Mesendoderm (in vitro differentiated cells): ENCODE results near the gene DMRTB1.

Experiments
- DNase-seq: peaks from one replicate; pipeline ENCODE4 v3.0.0; 2013
- H2AK5ac ChIP-seq: 2 replicates; pipeline ENCODE4 v1.6.1; 2013; ENCODE audit warnings: low read length, inconsistent platforms
- H2BK120ac ChIP-seq: 2 replicates; pipeline ENCODE4 v1.6.1; 2013; ENCODE audit warnings: low read depth, mild to moderate bottlenecking, low read length, moderate library complexity, mixed read lengths
- H2BK15ac ChIP-seq: replicated peaks from 2 replicates; pipeline ENCODE4 v1.6.1; 2013; ENCODE audit warnings: low read depth, mild to moderate bottlenecking, moderate library complexity
- H2BK5ac ChIP-seq: 2 replicates; pipeline ENCODE4 v1.6.1; 2013; ENCODE audit warnings: low read length, inconsistent platforms
- H3K18ac ChIP-seq: 2 replicates; pipeline ENCODE4 v1.6.1; 2013; ENCODE audit warnings: mild to moderate bottlenecking, low read length, mixed read lengths
- H3K23ac ChIP-seq: one replicate; pipeline ENCODE4 v1.6.1; 2013; ENCODE audit warnings: low read length
- H3K27ac ChIP-seq: 2 replicates; pipeline ENCODE4 v1.5.1; 2013; ENCODE audit warnings: low read depth, mild to moderate bottlenecking, inconsistent platforms, low read length, moderate library complexity
- H3K27me3 ChIP-seq: 2 replicates; pipeline ENCODE4 v1.6.1; 2013; ENCODE audit warnings: low read length, control low read depth, mild to moderate bottlenecking, inconsistent platforms; ENCODE audit not compliant: insufficient read depth, poor library complexity
- H3K36me3 ChIP-seq: 2 replicates; pipeline ENCODE4 v1.6.1; 2013; ENCODE audit warnings: low read length, inconsistent platforms; ENCODE audit not compliant: control insufficient read depth, insufficient read depth
- H3K4ac ChIP-seq: one replicate; pipeline ENCODE4 v1.6.1; 2013; ENCODE audit warnings: low read depth, mild to moderate bottlenecking, low read length, moderate library complexity
- H3K4me1 ChIP-seq: 2 replicates; pipeline ENCODE4 v1.6.1; 2013; ENCODE audit warnings: low read depth, low read length, inconsistent platforms; ENCODE audit not compliant: control insufficient read depth
- H3K4me2 ChIP-seq: 2 replicates; pipeline ENCODE4 v1.6.1; 2013; ENCODE audit warnings: low read length
- H3K4me3 ChIP-seq: 2 replicates; pipeline ENCODE4 v1.5.1; 2013; ENCODE audit warnings: mild to moderate bottlenecking, low read length
- H3K56ac ChIP-seq: one replicate; pipeline ENCODE4 v1.6.1; 2013; ENCODE audit warnings: low read length
- H3K79me1 ChIP-seq: 2 replicates; pipeline ENCODE4 v1.6.1; 2013; ENCODE audit warnings: low read length, inconsistent platforms
- H3K79me2 ChIP-seq: 2 replicates; pipeline ENCODE4 v1.6.1; 2013; ENCODE audit warnings: mild to moderate bottlenecking, low read length; ENCODE audit not compliant: control insufficient read depth, insufficient read depth
- H3K9ac ChIP-seq: 2 replicates; pipeline ENCODE4 v1.6.1; 2013; ENCODE audit warnings: low read length, inconsistent platforms
- H4K5ac ChIP-seq: one replicate; pipeline ENCODE4 v1.6.1; 2013; ENCODE audit warnings: low read length
- H4K8ac ChIP-seq: one replicate; pipeline ENCODE4 v1.6.1; 2013; ENCODE audit warnings: low read depth, mild to moderate bottlenecking, control low read depth, low read length, moderate library complexity
- WGBS: extraction: QIAGEN DNeasy Blood & Tissue Kit; methylation state at CpG from one replicate; pipeline ENCODE4 v1.1.7; 2013; ENCODE audit warnings: low lambda C conversion rate, missing lambda C conversion rate; ENCODE audit not compliant: insufficient coverage; ENCODE audit errors: extremely low coverage; 5-methylcytosine and 5-hydroxymethylcytosine counted together

Gene DMRTB1

DNA sequence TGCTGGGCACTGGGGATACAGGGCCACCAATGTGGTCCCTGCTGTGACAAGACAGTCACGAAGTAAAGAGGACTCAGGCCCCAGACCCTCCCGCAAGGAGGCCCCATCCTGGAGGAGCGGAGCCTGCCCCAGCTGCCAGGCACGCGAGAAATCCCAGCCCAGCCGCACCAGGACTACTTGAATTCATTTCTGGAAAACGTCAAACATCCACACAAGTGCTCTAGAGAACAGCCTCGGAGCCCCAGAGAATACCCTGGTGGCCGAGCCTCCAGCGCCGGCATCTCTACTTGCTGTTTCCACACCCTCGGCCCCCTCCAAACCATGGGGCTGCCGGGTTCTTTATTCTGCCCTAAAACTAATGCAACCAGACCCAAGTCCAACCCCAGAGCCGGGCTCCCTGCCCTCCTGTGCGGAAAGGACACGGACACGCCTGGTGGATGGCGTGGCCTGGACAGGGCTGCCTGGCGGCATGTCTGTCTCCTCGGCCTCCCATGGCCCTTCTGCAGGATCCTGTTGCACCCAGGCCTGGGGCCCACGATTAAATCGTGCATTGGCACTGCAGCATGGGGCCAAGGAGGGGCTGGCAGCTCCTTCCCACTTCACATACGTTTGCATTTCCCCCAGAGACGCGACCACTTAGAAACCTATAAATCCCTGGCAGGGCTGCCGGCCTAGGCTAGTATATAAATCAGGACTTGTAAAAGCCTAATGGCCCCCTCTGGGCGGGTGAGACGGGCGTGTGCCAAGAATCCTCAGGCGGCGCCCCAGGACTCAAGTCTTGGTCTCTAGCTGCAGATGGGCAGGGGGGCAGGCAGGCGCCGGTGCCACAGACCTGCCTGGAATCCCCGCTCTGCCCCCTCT is 41.2 kb downstream of the DMRTB1 start:
- Histone ChIP-seq H3K4me1 (no peaks in the 10 kb centered on the region), H4K5ac (no peak overlapping the region), H3K79me2 (no peaks in the 10 kb centered on the region), H3K79me1 (no peaks in the 10 kb centered on the region), H2AK5ac (no peak overlapping the region), H3K4me2 (no peak overlapping the region), H4K8ac (no peak overlapping the region), H3K4ac (no peak overlapping the region), H2BK120ac (no peak overlapping the region), H3K36me3 (no peaks in the 10 kb centered on the region), H3K27ac (no peak overlapping the region), H3K4me3 (no peak overlapping the region), H3K23ac (no peak overlapping the region), H3K18ac (no peak overlapping the region), H3K56ac (no peak overlapping the region), H3K9ac (no peak overlapping the region), H2BK5ac (no peak overlapping the region), H3K27me3 (no peaks in the 10 kb centered on the region), H2BK15ac (no peak overlapping the region)
- no CpG with 5 or more reads among the region's 34 CpGs for WGBS
- no peak for DNase-seq

GRCh38 chr1:53501065-53502005 is 42.1 kb downstream of the DMRTB1 start:
- Histone ChIP-seq H3K4me2 (no peak overlapping the region), H3K4me1 (no peaks in the 10 kb centered on the region), H2BK120ac (no peak overlapping the region), H3K18ac (no peak overlapping the region), H3K4ac (no peak overlapping the region), H3K36me3 (no peaks in the 10 kb centered on the region), H3K4me3 (no peak overlapping the region), H2BK15ac (no peak overlapping the region), H3K9ac (no peak overlapping the region), H3K27ac (no peak overlapping the region), H3K79me1 (no peaks in the 10 kb centered on the region), H2AK5ac (no peak overlapping the region), H2BK5ac (no peak overlapping the region), H3K79me2 (no peaks in the 10 kb centered on the region), H3K23ac (no peak overlapping the region), H4K5ac (no peak overlapping the region), H3K27me3 (no peaks in the 10 kb centered on the region), H4K8ac (no peak overlapping the region), H3K56ac (peak overlapping the region; percentile 28)
- no CpG with 5 or more reads among the region's 21 CpGs for WGBS
- peak; percentile 21 for DNase-seq

DNA sequence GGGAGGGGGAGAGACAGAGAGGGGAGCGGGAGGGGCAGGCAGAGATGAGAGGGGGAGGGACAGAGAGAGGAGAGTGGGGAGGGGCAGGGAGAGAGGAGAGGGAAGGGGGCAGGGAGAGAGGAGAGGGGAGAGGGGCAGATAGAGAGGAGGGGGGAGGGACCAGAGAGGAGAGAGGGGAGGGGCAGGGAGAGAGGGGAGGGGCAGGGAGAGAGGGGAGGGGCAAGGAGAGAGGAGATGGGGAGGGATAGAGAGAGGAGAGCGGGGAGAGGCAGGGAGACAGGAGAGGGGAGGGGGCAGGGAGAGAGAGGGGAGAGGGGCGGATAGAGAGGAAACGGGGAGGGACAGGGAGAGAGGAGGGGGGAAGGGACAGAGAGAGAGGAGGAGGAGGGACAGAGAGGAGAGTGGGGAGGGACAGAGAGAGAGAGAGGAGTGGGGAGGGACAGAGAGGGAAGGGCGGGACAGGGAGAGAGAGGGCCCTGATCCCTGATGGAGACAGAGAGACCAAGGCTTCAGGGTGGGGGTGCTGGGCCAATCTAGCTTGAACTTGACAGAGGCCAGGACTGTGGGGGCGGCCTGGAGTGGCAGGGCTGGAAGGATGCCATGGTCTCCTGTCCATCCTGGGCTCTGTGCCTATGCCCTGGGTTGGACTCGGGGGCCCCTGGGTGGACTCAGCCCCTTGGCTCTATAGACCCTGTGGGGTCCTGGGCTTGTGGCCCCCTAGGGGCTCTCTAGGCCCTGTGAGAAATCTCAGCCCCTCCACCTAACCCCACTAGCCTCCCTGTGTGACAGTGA is 43.6 kb downstream of the DMRTB1 start:
- H2BK5ac ChIP-seq: no peak overlapping the region
- DNase-seq: peak; percentile 58
- no peaks in the 10 kb centered on the region for H3K79me1 ChIP-seq
- H2BK15ac ChIP-seq: no peak overlapping the region
- no peaks in the 10 kb centered on the region for H3K79me2 ChIP-seq
- H4K8ac ChIP-seq: no peak overlapping the region
- H2AK5ac ChIP-seq: no peak overlapping the region
- no peaks in the 10 kb centered on the region for H3K36me3 ChIP-seq
- no peak overlapping the region for H2BK120ac ChIP-seq
- no peaks in the 10 kb centered on the region for H3K4me1 ChIP-seq
- no peak overlapping the region for H3K4me2 ChIP-seq
- no peak overlapping the region for H3K56ac ChIP-seq
- no peak overlapping the region for H3K4me3 ChIP-seq
- H3K4ac ChIP-seq: no peak overlapping the region
- no peak overlapping the region for H3K9ac ChIP-seq
- H3K27me3 ChIP-seq: no peaks in the 10 kb centered on the region
- no peak overlapping the region for H4K5ac ChIP-seq
- no peak overlapping the region for H3K23ac ChIP-seq
- H3K18ac ChIP-seq: no peak overlapping the region
- WGBS: no CpG with 5 or more reads among the region's 7 CpGs
- H3K27ac ChIP-seq: no peak overlapping the region

GRCh38 chr1:53503433-53504217 is 44.4 kb downstream of the DMRTB1 start:
- Histone ChIP-seq H2BK120ac (no peak overlapping the region), H3K27ac (no peak overlapping the region), H3K18ac (no peak overlapping the region), H3K23ac (no peak overlapping the region), H2BK15ac (no peak overlapping the region), H4K5ac (no peak overlapping the region), H4K8ac (no peak overlapping the region), H3K4me2 (no peak overlapping the region), H3K4me1 (no peaks in the 10 kb centered on the region), H3K56ac (peak overlapping the region; percentile 18), H3K36me3 (no peaks in the 10 kb centered on the region), H3K4me3 (no peak overlapping the region), H2AK5ac (no peak overlapping the region), H3K9ac (no peak overlapping the region), H2BK5ac (no peak overlapping the region), H3K79me1 (no peaks in the 10 kb centered on the region), H3K4ac (no peak overlapping the region), H3K27me3 (no peaks in the 10 kb centered on the region), H3K79me2 (no peaks in the 10 kb centered on the region)
- DNase-seq: no peak
- no CpG with 5 or more reads among the region's 27 CpGs for WGBS

GRCh38 chr1:53504901-53505300 is 45.7 kb downstream of the DMRTB1 start:
- Histone ChIP-seq H3K4ac (no peak overlapping the region), H3K9ac (no peak overlapping the region), H2BK120ac (no peak overlapping the region), H3K27me3 (no peaks in the 10 kb centered on the region), H3K36me3 (no peaks in the 10 kb centered on the region), H3K79me2 (no peaks in the 10 kb centered on the region), H3K4me1 (no peaks in the 10 kb centered on the region), H2BK15ac (no peak overlapping the region), H2BK5ac (no peak overlapping the region), H2AK5ac (no peak overlapping the region), H3K79me1 (no peaks in the 10 kb centered on the region), H3K4me3 (no peak overlapping the region), H4K8ac (no peak overlapping the region), H3K18ac (no peak overlapping the region), H3K56ac (no peak overlapping the region), H3K27ac (no peak overlapping the region), H4K5ac (no peak overlapping the region), H3K23ac (no peak overlapping the region), H3K4me2 (no peak overlapping the region)
- DNase-seq: no peak
- WGBS: no CpG with 5 or more reads among the region's 9 CpGs
